GM18867 (cell line): ENCODE results near the gene NOSIP.

Experiments used
- ATAC-seq: cut with Tn5 transposase; IDR thresholded peaks from one replicate; pipeline ENCODE4 v1.9.1; 2021; ENCODE audit warnings: mild to moderate bottlenecking, moderate library complexity; ENCODE audit not compliant: unreplicated experiment

Gene NOSIP

GRCh38 chr19:49514151-49514550, 66.2 kb downstream of the NOSIP start:
- no peak for ATAC-seq

GRCh38 chr19:49513746-49514118, 66.6 kb downstream of the NOSIP start:
- no peak for ATAC-seq

GRCh38 chr19:49512970-49513745, 67.2 kb downstream of the NOSIP start:
- ATAC-seq: no peak

DNA sequence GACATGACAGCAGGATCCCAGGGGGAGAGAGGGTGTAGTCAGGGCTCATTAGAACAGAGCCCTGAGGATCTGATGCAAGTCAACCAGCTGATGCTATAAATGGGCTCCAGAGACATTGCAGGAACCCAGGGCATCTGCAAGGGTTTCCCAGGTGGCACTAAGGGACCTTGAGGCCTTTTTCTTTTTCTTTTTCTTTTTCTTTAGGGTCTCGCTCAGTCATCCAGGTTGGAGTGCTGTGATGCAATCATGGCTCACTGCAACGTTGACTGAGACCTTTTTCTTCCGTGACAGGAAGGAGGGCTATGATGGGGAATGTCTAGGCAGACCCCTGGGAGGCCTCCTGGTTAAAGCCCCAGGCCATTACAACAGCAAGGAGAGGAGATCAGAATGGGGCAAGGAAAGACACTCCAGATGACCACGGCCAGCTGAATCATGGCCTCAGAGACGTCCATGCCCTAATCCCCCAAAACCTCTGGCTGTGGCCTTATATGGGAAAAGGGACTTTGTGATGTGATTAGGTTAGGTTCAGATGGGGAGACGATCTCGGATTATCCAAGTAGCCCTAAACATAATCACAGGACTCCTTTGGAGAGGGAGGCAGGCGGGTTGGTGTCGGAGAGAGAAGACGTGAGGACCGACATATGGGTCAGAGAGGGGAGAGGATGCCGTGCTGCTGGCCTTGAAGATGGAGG, 72.4 kb downstream of the NOSIP start:
- ATAC-seq: no peak

- no peak for ATAC-seq
Measured at GRCh38 chr19:49506575-49507105, 73.7 kb downstream of the NOSIP start.
